HepG2 (cell line): ENCODE results near the gene DGCR6L. TPM values are rescaled to one million over a fixed set of nuclear protein-coding genes. Genes with fewer than 3 reads are reported as not detected.
"Not testable (repeated sequence)": the region's sequence is repeated elsewhere in the genome, so short reads cannot be mapped to it uniquely, and the experiment has no call there.

ENCODE experiments used
- ATAC-seq: fragments of 200-7000 bp; cut with Tn5 transposase; 3 replicates; pipeline ENCODE4 v1.9.1; 2020; ENCODE audit warnings: mild to moderate bottlenecking, moderate library complexity
- BruUV-seq: library from RNA; stranded (reverse); fragments of 400-500 nt; replicated peaks from 2 replicates; lab custom pipeline; 2021; lab: Mats Ljungman, UMichigan
- CTCF ChIA-PET: fragments of 300-600 bp; formaldehyde crosslinking; extraction: SDS; loops from one replicate; lab custom pipeline; 2021; ENCODE audit warnings: low total read pairs, inconsistent platforms, low intra/inter-chr PET ratio; lab: Yijun Ruan, JAX
- POLR2A ChIA-PET: fragments of 350-600 bp; sonication (Branson Sonifier 250); formaldehyde crosslinking; loops from one replicate; lab custom pipeline; 2020; ENCODE audit warnings: antibody characterized with exemption, inconsistent platforms; lab: Yijun Ruan, JAX
- DNase-seq: peaks from one replicate; pipeline ENCODE4 v3.0.0-alpha.2; 2015; ENCODE audit warnings: low spot score
- FAIRE-seq: peaks from 3 replicates; lab custom pipeline; 2011; peaks lifted over from hg19 to GRCh38; lab: Jason Lieb, UNC
- H2AFZ ChIP-seq: one replicate; pipeline ENCODE4 v1.6.1; 2011; ENCODE audit warnings: low read length, inconsistent platforms
- H3K27ac ChIP-seq: fragments of 300-600 bp; 3 replicates; pipeline ENCODE4 v1.8.0; 2011; ENCODE audit warnings: mixed run types, mild to moderate bottlenecking, mixed read lengths, low read length, inconsistent platforms; ENCODE audit not compliant: insufficient read depth; ENCODE audit errors: extremely low read length
- H3K27me3 ChIP-seq, 2 experiments: fragments of 200-600 bp in 1 of 2; 2 replicates in 1 of 2; 3 replicates in 1 of 2; pipeline versions ENCODE4 v1.6.0 to v1.8.0; 2011; ENCODE audit warnings: low read length in 2 of 2, mild to moderate bottlenecking in 2 of 2, moderate library complexity in 2 of 2, inconsistent platforms in 1 of 2; ENCODE audit not compliant: insufficient read depth in 2 of 2, control insufficient read depth in 1 of 2
- H3K36me3 ChIP-seq, 2 experiments: fragments of 200-600 bp in 1 of 2; replicated peaks in 1 of 2; 2 replicates in 1 of 2; 3 replicates in 1 of 2; pipeline versions ENCODE4 v1.5.1 to v1.8.0; 2011; ENCODE audit warnings: low read length in 2 of 2, inconsistent platforms in 1 of 2; ENCODE audit not compliant: insufficient read depth in 2 of 2, control insufficient read depth in 1 of 2
- H3K4me1 ChIP-seq: 2 replicates; pipeline ENCODE4 v1.5.1; 2012; ENCODE audit warnings: low read length, inconsistent platforms; ENCODE audit not compliant: insufficient read depth
- H3K4me2 ChIP-seq: 2 replicates; pipeline ENCODE4 v1.6.0; 2011; ENCODE audit warnings: low read depth, low read length, inconsistent platforms
- H3K4me3 ChIP-seq, 3 experiments: fragments of 200-600 bp in 1 of 3; sonication (generic), shearing (Covaris generic) in 1 of 3; replicated peaks in 1 of 3; 2 replicates each; pipeline ENCODE4 v1.5.1; 2011 to 2016; ENCODE audit warnings: low read length in 3 of 3, inconsistent platforms in 2 of 3, low read depth in 2 of 3, mild to moderate bottlenecking in 2 of 3, control low read depth in 1 of 3, mixed read lengths in 1 of 3; ENCODE audit not compliant: insufficient read depth in 1 of 3
- H3K79me2 ChIP-seq: one replicate; pipeline ENCODE4 v1.6.1; 2011; ENCODE audit warnings: low read length, inconsistent platforms; ENCODE audit not compliant: insufficient read depth
- H3K9ac ChIP-seq: 2 replicates; pipeline ENCODE4 v1.6.0; 2011; ENCODE audit warnings: mild to moderate bottlenecking, low read depth, low read length, inconsistent platforms; ENCODE audit not compliant: insufficient read depth
- H3K9me3 ChIP-seq: 2 replicates; pipeline ENCODE4 v1.5.1; 2012; ENCODE audit warnings: mild to moderate bottlenecking, low read length
- H4K20me1 ChIP-seq: 2 replicates; pipeline ENCODE4 v1.6.0; 2011; ENCODE audit warnings: inconsistent platforms, mild to moderate bottlenecking, low read length, moderate library complexity; ENCODE audit not compliant: insufficient read depth
- CEBPB ChIP-seq: IDR thresholded peaks from 2 replicates; pipeline ENCODE4 v1.6.1; 2011; ENCODE audit warnings: low read depth, low read length, improper control_type of control experiment, borderline replicate concordance
- HMGA1 ChIP-seq: sonication (generic); formaldehyde crosslinking; conservative IDR thresholded peaks from 2 replicates; pipeline ENCODE4 v1.4.0; 2020; ENCODE audit warnings: missing genetic modification reagents
- LCORL ChIP-seq, 2 experiments: fragments of 450-650 bp in 1 of 2; sonication (generic) in 1 of 2; formaldehyde crosslinking in 1 of 2; IDR thresholded peaks; 2 replicates each; pipeline versions ENCODE4 v1.5.0 to v1.6.1; 2017 to 2020; ENCODE audit warnings: antibody characterized with exemption in 1 of 2, missing genetic modification reagents in 1 of 2
- MAX ChIP-seq: IDR thresholded peaks from 2 replicates; pipeline ENCODE4 v1.6.1; 2012; ENCODE audit warnings: inconsistent platforms
- NR2F1 ChIP-seq, 2 experiments: fragments of 450-650 bp in 1 of 2; formaldehyde crosslinking in 1 of 2; IDR thresholded peaks; 2 replicates each; pipeline versions ENCODE4 v1.5.0 to v1.6.1; 2016 to 2020; ENCODE audit warnings: mild to moderate bottlenecking in 1 of 2, missing compliant biosample characterization in 1 of 2, missing genetic modification reagents in 1 of 2, moderate library complexity in 1 of 2
- STAG1 ChIP-seq: sonication (generic); formaldehyde crosslinking; IDR thresholded peaks from 2 replicates; pipeline ENCODE4 v1.4.0; 2020; ENCODE audit warnings: missing genetic modification reagents
- TAF1 ChIP-seq: sonication (generic); formaldehyde crosslinking; IDR thresholded peaks from 2 replicates; pipeline ENCODE4 v1.4.0; 2020; ENCODE audit warnings: missing genetic modification reagents
- TEAD2 ChIP-seq: sonication (generic); formaldehyde crosslinking; IDR thresholded peaks from 2 replicates; pipeline ENCODE4 v1.9.0; 2021; ENCODE audit warnings: missing genetic modification reagents
- TMF1 ChIP-seq: sonication (generic); formaldehyde crosslinking; IDR thresholded peaks from 2 replicates; pipeline ENCODE4 v1.8.1; 2022; ENCODE audit warnings: low read depth, missing genetic modification reagents
- ZFX ChIP-seq: sonication (generic); formaldehyde crosslinking; IDR thresholded peaks from 2 replicates; pipeline ENCODE4 v1.4.0; 2020; ENCODE audit warnings: mild to moderate bottlenecking, low read depth, missing genetic modification reagents, moderate library complexity
- ZNF263 ChIP-seq: sonication (generic); formaldehyde crosslinking; IDR thresholded peaks from 2 replicates; pipeline ENCODE4 v1.4.0; 2020; ENCODE audit warnings: missing genetic modification reagents
- ZNF687 ChIP-seq: sonication (generic); formaldehyde crosslinking; IDR thresholded peaks from 2 replicates; pipeline ENCODE4 v1.5.1; 2020; ENCODE audit warnings: mild to moderate bottlenecking, missing genetic modification reagents, moderate library complexity
- WGBS: methylation state at CpG from one replicate; pipeline ENCODE4 v1.1.6; 2017; ENCODE audit warnings: low lambda C conversion rate; 5-methylcytosine and 5-hydroxymethylcytosine counted together
- in situ Hi-C: cut with HindIII; loops from 2 replicates; pipeline ENCODE4 v1.10.0; 2017; ENCODE audit warnings: low pct_unique_long_range_greater_than_20kb; ENCODE audit not compliant: extremely low pct_ligation_motif_present
- intact Hi-C: fragments of 100-400 bp; cut with micrococcal nuclease; formaldehyde crosslinking; loops from one replicate; pipeline ENCODE4 v1.10.0; 2022; ENCODE audit not compliant: unreplicated experiment
- polyA plus RNA-seq, 8 experiments: library from polyadenylated mRNA; depleted of rRNA in 3 of 8; stranded (reverse) in 7 of 8; unstranded in 1 of 8; fragments of >200 nt; fragmentation: Illumina TruSeq in 4 of 8; extraction: Trizol in 4 of 8; gene quantifications; 2 replicates each; pipeline versions ENCODE4 v1.2.1 to v1.2.3, GENCODE V29; 2011 to 2016; ENCODE audit warnings: low read depth in 4 of 8, missing spikeins in 1 of 8, mixed read lengths in 1 of 8; ENCODE audit not compliant: insufficient read depth in 1 of 8
- total RNA-seq, 5 experiments: library from RNA; depleted of rRNA; stranded (reverse); fragments of >200 nt; fragmentation: Illumina TruSeq; extraction: Trizol; gene quantifications; 2 replicates each; pipeline ENCODE4 v1.2.3, GENCODE V29; 2016; ENCODE audit warnings: low read depth in 1 of 5

The DGCR6L gene
- total and polyA plus RNA-seq, 2 of the 13 experiments (the other 11 are each of a cell fraction or from before 2014, with no cell fraction given), result 17.5 to 35.3 TPM

GRCh38 chr22:20313306-20314077 is 6.4 kb downstream of the DGCR6L start:
- in situ Hi-C loops, H3K27me3 ChIP-seq, intact Hi-C loops, H3K4me3 ChIP-seq, H3K79me2 ChIP-seq, H3K9ac ChIP-seq, H4K20me1 ChIP-seq, H3K36me3 ChIP-seq, BruUV-seq, CTCF ChIA-PET, H3K9me3 ChIP-seq, H2AFZ ChIP-seq, POLR2A ChIA-PET, H3K27ac ChIP-seq, DNase-seq, H3K4me2 ChIP-seq: not testable (repeated sequence)
- 70% methylated on average over 7 of the region's 11 CpGs for WGBS
- ATAC-seq, result peak; percentile 87
- TF ChIP-seq ZNF263 (CRISPR knock-in tag) (peak; percentile 65; the same call in 1 of the 2 replicates), STAG1 (0 out of 2 replicates have a peak, but pooled peaks have one; percentile 12)
- peak; percentile 90 for FAIRE-seq
- H3K4me1 ChIP-seq, result peaks cover 22% of the 10 kb centered on the region

- WGBS, result 50% methylated on average over 8 of the region's 14 CpGs
- no peak for DNase-seq
- intact Hi-C loops (no loop called here), in situ Hi-C loops (no loop called here)
- no peak overlapping the region for H2AFZ ChIP-seq
- H3K36me3 ChIP-seq, result no peaks in the 10 kb centered on the region
- no TSS peak for BruUV-seq
- no peak overlapping the region for H3K9ac ChIP-seq
- H3K4me2 ChIP-seq, result no peak overlapping the region
- no peaks in the 10 kb centered on the region for H4K20me1 ChIP-seq
- H3K4me3 ChIP-seq, result no peak overlapping the region
- H3K9me3 ChIP-seq, result no peaks in the 10 kb centered on the region
- FAIRE-seq, result no peak
- CTCF ChIA-PET, result no interaction called here
- ATAC-seq, result peak; percentile 69
- H3K4me1 ChIP-seq, result peaks cover 14% of the 10 kb centered on the region
- no peaks in the 10 kb centered on the region for H3K27me3 ChIP-seq
- H3K79me2 ChIP-seq, result no peaks in the 10 kb centered on the region
- H3K27ac ChIP-seq, result no peak overlapping the region
- POLR2A ChIA-PET, result no interaction called here
- TF ChIP-seq ZFX (CRISPR knock-in tag) (peak; percentile 57), TAF1 (no peak), MAX (peak; percentile 45; the same call in 1 of the 2 replicates), LCORL (IDR thresholded peaks at IDR 0.05) (no peak), LCORL (CRISPR knock-in tag; IDR thresholded peaks at IDR 0.05) (0 out of 2 replicates have a peak, but pooled peaks have one; percentile 29), TEAD2 (CRISPR knock-in tag) (no peak), HMGA1 (CRISPR knock-in tag) (no peak), CEBPB (no peak), NR2F1 (CRISPR knock-in tag; IDR thresholded peaks at IDR 0.05) (no peak), TMF1 (no peak), ZNF687 (peak; percentile 56)
Observed at GRCh38 chr22:20312396-20313191, 7.3 kb downstream of the DGCR6L start.
